Stimulated activated CD8-positive, alpha-beta memory T cell treated with anti-CD3 and anti-CD28 coated beads, Interleukin-2, amount 100 ng/mL, for 48 hours (primary cell): ENCODE results near the gene C11orf98.
"Not testable (repeated sequence)": the region's sequence is repeated elsewhere in the genome, so short reads cannot be mapped to it uniquely, and the experiment has no call there.

Experiments
- DNase-seq, 2 donors: peaks; one replicate each; pipeline ENCODE4 v3.0.0-alpha.2; 2020; ENCODE audit warnings: low read depth in 2 of 2

C11orf98 gene

GRCh38 chr11:62665075-62665598 lies at the start of gene C11orf98, which contains the start of gene CSKMT:
Gene C11orf98, minus strand, starts transcription at chr11:62665210. Its CDS starts 41 bp downstream, at chr11:62665169.
Gene CSKMT, plus strand, starts transcription at chr11:62665312. Its CDS starts 568 bp downstream, at chr11:62665880.
- peak; percentile 91 to 93 for DNase-seq

GRCh38 chr11:62713343-62713742 lies 48.3 kb upstream of the C11orf98 start:
- DNase-seq = no peak

- no peak for DNase-seq
These were observed 47.9 kb upstream of the C11orf98 start for GRCh38 chr11:62712861-62713260.

- DNase-seq = no peak
These were observed 47.3 kb upstream of the C11orf98 start for GRCh38 chr11:62712276-62712812.

DNA sequence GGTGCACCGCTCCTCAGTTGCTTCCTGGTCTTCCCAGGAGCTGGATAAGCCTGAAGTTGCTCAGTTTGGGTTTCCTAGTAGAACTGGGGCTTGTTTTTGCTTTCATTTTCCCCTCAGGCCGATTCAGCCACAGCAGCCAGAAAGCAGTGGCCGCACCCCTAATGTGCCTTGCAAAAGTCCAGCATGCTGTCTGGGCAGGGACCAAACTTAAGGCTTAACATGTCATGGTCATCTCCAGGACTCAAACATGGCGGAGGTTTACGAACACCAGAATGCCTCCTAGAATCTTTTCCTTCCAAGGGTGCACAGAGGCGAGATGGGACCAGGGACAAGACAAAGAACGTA lies 45.0 kb upstream of the C11orf98 start:
- no peak for DNase-seq

GRCh38 chr11:62709247-62710000 lies 44.4 kb upstream of the C11orf98 start:
- peak; percentile 86 to 91 for DNase-seq

DNA sequence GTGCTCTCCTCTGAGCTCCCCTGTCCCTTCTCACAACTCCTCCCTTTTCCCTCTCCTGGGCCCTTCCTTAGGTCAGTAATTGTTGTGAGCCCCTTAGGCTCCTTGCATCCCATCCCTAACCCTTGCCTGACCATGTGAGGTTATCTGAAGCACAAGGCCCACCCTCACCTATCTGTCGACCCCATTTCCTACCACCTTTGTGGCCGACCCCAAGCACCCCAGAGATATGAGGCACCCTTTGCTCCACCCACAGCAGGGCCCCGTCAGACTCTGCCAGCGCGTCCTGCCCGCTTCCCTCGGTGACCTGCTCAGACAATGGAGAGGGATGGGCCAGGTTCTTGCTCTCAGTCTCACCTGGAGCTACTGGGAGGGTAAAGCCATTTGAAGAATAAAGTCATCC lies 43.8 kb upstream of the C11orf98 start:
- peak in 1 of 2 donors; percentile 33 for DNase-seq

DNA sequence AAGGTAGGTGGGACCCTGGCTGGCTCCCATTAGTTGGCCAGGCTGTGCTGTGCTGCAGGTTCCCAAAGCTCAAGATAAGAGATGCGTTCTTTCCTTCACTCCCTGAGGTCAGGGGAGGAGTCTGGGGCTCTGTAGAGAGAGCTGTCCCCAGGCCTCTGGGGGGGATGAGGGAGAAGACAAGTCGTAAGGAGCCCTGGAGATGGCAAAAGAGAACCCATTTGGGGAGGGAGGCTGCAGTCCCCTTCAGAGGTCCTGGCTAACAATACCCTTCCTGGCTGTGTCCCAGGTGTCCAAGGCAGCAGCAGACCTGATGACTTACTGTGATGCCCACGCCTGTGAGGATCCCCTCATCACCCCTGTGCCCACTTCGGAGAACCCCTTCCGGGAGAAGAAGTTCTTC lies 43.4 kb upstream of the C11orf98 start:
- no peak for DNase-seq

GRCh38 chr11:62707277-62707861 lies 42.4 kb upstream of the C11orf98 start, which contains the start of the genes BSCL2 and GNG3:
Gene BSCL2, minus strand, starts transcription at chr11:62707424. Its CDS starts 229 bp downstream, at chr11:62707195.
Gene GNG3, plus strand, starts transcription at chr11:62707676. Its CDS starts 620 bp downstream, at chr11:62708296.
- DNase-seq = no peak

GRCh38 chr11:62706850-62707247 lies 41.8 kb upstream of the C11orf98 start:
- no peak for DNase-seq

DNA sequence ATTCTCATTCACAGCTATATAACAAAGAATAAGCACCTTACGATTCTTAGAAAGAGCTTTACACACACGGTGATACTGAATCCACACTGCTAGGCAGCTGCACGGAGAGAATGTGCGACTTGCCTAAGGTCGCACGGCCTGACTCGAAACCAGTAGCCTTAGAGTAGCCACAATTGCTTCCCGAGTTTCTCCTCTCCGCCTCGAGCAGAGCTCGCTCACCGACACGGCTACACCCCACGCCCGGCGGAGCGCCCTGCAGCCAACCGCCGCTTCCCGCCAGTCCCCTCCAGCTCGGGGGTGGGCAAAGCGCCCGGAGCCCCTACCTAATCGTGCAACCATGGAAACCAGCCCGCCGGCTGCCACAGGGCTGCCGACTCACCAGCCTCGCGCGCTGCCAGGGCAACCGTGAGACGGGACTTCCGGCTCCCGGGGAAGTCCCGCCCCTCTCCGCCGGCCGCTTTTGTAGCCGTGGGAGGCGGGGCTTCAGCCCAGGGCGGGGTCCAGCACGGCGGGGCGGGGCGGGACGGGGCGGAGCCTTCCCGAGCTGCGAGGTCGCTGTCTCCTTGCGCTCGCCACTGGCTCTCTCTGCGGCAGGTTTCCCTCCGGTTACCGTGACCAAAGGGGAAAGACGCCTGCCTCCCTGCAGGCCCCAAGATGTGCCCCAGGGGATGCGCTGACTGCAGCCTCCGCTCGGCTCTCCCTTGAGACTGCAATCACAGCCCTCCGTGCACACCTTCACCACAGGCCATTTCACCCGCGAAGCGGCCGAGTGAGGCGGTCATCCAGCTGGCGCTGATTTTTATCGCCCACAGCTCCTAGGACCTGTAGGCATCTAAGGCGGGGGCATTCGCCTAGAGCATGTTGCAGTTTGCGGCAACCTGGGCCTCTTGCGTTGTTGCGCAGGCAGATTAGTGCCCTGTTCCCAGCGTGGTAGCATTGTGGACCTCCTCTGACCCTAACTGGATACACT lies 41.2 kb upstream of the C11orf98 start:
- peak; percentile 94 to 97 for DNase-seq

- no peak for DNase-seq
These were observed 40.4 kb upstream of the C11orf98 start for GRCh38 chr11:62705413-62705812.

- DNase-seq = not testable (repeated sequence)
These were observed 38.9 kb upstream of the C11orf98 start for GRCh38 chr11:62703921-62704320.

DNA sequence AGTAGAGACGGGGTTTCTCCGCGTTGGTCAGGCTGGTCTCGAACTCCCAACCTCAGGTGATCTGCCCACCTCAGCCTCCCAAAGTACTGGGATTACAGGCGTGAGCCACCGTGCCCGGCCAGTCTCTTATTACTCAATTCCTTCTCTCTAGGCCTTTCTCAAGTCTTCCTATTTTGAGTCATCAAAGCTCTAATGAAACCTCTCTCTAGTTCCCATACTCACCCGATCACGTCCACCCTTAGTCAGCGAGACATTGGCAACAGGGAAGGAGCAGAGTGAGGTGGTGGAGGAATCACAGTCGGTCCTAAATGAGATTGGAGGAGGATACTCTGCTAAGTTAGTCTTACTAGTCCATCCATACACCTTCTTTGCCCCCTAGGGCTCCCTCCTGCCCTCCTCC lies 37.2 kb upstream of the C11orf98 start:
- no peak for DNase-seq

DNA sequence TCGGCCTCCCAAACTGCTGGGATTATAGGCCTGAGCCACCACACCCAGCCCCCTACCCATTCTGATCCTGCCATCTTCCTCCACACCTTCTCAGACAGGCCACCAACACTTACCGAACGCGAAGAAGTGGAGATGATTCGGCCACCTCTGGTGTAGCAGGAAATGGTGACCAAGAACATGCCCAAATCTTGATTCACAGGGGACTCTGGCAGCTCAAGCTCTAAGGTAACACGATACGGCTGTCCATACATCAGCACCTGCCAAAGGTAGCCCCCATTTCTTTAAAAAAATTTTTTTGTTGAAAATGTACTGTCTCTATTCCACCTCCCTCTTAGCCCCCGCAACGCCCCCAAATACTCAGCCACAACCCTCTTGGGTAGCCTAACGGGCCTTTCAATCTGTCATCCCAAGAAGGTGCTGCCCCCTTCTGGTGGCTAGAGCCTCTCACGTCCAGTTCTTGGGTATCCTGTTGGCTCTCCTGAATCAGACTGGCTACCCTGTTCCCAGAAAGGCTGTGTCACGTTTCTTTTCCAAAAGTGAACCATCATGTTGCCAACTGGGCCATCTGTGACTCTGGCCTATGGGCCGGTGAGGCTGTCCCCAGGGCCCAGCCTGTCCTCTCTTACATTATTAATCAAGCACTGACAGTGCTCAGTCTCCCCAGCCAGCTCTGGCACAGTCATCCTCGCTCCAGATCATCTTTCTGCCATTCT lies 29.6 kb upstream of the C11orf98 start:
- DNase-seq = peak; percentile 46 to 55

DNA sequence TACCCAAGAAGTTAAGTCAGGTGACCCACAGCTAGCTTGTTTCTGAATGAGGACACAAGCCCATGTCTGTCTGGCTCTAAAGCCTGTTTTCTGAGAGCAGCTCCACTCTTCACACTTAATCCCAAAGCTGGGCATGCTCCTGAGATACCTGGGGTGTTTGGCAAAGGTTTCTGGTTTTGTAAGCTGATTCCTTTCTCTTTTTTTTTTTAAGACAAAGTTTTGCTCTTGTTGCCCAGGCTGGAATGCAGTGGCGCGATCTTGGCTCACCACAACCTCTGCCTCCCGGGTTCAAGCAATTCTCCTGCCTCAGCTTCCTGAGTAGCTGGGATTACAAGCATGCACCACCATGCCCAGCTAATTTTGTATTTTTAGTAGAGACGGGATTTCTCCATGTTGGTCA lies 28.6 kb upstream of the C11orf98 start:
- not testable (repeated sequence) for DNase-seq

DNA sequence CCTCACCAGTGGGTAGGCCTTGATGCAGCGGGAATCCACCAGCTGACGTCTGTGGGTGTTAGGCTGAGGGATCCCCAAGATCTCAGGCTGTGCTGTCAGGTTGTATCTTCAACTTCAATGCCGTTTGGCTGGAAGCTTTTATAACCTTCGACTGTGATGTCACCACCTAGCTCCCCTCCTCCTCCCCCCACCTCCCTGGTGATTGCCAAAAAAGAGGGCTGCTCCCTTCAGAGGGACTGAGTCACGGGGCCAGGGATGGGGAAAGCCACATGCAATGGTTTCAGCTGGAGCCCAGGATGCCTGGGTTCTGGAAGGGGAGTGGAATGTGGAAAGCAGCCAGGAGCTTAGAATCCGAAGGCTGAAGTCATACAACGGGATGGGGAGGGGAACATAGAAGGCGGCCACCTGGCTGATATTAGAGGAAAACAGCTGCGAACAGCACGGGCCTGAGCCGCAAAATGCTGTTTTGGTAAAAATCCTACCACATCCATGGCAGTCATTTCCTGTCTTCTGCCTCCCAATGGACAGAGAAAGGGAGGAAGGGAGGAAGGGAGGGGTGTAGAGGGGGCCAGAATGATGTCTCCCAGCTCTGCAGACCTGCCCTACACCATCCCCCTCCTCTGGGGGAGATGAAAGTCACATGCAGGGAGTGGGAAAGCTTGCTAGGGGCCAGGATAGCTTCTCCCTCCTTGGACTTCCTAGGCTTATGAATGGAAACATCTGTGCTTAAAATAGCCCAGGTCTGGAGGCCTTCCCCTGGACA lies 24.6 kb upstream of the C11orf98 start, which contains the start of gene LRRN4CL:
LRRN4CL (minus strand) TSS at position 110 of the 763 bp plus-strand sequence. CDS start 1,022 bp downstream, outside the sequence.
- no peak for DNase-seq

DNA sequence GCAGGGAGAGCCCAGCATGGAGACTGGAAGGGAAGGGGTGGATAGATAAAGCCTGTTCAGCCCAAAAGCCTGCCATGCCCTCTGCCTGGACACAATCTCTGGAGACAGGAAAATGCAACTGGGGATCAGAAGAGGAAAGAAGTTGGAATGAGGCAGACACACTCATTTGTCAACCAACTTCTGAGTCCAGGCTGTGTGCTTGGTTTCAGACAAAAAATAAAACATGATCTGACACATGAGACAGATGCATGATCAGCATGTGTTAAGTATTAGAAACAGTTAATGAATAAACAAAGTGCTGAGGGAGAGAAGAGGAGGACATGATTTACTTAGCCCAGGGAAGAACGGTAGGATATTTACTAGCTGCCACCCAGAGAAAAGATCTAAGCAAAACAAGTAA lies 23.5 kb upstream of the C11orf98 start:
- no peak for DNase-seq

- no peak for DNase-seq
These were observed 22.7 kb upstream of the C11orf98 start for GRCh38 chr11:62687508-62688396.
